HG03139 (cell line): ENCODE data around the gene VSIG10L2.

Experiments used
- ATAC-seq: cut with Tn5 transposase; IDR thresholded peaks from one replicate; pipeline ENCODE4 v1.9.1; 2021; ENCODE audit not compliant: unreplicated experiment

Gene VSIG10L2

DNA sequence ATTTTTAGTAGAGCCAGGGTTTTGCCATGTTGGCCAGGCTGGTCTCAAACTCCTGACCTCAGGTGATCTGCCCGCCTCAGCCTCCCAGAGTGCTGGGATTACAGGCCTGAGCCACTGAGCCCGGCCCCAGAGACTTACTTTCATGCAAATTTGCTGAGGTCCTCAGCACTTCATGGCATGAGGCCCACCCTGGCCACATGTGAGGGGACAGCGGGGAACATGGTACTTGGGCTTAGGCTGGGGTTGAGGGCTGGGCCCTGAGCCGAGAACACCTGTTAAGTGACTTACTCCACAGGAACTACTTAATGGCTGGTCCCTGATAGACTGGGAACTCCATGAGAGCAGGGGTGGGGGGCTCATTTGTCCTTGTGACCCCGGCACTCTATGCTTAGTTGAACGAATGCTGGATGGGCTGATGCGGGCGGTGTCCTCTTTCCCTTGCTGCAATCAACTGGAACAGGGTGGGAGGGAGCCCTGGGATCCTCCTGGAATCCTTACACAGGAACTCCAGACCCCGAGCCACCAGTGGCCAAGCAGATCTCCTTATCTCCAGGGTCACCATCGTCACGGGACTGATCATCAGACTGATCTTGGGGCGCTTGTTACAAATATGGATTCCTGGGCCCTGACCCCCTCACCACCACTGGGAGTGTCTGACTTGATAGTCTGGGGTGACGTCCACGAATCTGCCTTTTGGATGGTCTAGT lies 1.0 kb downstream of the VSIG10L2 start:
- ATAC-seq: no peak

DNA sequence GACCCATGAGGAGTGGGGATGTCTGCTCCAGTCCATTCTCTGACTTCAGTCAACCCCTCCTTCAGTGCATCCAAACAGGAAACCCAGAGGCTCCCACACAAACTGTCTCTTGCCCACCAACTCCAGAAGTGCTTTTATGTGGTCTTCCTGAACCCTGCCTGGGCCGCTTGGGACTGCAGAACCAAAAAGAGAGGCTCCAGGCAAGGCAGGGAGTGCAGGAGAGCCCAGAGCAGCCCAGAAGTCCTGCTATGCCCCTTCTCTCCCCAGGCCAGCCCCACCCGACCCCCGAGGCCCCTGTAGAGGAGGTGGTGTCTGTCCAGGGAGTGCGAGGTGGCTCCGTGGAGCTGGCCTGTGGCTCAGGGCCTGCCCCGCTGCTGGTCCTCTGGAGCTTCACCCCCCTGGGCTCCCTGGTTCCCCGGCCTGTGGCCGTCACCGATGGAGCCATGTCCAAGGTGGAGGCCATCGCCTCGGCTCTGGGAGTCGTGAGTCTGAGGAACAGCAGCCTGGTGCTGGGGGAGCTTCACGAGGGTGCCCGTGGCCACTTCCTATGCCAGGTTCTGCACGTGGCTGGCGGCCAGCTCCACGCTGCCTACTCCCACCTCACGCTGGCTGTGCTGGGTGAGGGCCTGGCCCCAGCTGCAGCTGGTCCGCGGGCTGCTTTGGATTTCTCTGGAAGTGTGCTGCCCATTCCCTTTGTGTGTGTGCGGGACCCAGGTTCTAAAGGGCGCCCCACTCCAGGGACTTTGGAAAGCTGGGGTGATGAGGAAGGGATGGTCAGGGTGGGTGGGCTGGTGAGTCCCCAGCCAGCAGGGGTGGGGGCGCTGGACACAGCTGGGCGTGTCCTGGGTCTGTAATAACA lies 1.8 kb downstream of the VSIG10L2 start:
- no peak for ATAC-seq

DNA sequence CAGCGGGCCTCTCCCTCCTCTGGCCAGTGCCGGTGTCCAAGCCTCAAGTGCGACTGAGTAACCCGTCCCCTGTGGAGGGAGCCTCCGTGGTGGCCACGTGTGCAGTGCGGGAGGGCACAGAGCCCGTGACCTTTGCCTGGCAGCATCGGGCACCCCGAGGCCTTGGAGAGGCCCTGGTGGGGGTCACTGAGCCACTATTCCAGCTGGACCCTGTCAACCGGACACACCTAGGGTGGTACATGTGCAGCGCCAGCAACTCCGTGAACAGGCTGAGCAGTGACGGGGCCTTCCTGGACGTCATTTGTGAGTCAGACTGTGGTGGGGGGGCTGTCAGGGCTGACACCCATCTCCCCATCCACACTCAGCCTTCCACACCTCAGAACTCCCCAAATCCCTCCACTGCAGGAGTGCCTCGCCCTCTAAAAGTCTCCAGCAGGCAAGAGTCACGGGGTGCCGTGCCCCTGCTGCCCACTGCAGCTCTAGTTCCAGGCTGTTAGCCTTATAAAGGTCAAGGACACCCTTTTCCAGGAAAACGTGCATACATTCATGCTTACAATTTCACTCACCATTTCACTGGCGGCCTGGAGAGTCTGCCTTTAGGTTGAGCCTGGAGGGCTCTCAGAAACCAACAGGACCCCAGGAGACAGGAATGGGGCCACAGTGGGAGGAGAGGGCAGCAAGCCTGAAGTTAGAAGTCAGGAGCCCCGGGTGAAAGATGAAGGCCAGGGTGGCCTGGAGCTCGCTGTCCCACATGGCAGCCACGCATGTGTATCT lies 2.6 kb downstream of the VSIG10L2 start:
- ATAC-seq: no peak

DNA sequence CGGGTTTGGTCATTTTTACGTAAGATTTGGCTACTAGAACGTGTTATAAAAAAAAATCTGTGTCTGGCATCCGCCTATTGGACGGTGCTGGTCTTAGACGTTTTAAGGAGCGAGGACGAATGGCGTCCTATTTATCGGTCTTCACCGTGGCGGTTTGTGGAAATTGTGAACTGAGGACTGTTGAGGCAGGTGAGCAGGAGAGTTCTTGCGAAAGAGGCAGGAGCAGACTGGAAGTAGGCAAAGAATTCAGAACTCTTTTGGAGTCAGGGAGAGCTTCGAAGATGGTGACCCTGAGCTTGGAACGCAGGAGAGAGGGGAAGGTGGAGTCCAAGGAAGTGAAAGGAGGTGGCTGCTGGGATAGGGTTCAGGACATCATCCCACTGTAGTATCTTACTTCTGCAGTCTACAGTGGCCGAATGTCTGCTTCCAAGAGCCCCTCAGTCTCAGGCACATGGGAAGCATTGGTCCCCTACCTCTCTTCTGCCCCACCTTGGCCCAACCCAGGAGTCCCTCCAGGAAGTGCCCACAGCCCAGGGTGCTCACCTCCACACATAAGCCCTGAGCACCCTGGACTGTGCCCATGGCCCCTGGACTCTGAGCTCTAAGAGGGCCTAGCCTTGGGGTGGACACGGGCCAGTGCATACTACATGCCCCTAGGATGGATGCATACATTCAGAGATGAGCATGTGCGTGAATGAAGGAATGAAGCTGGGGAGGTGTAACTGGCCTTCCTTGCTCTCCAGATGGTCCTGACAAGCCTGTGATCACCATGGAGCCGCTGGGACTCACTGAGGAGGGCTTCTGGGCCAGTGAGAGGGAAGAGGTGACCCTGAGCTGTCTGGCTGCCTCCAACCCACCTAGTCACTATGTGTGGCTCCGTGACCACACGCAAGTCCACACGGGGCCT lies 3.7 kb downstream of the VSIG10L2 start:
- ATAC-seq: no peak

DNA sequence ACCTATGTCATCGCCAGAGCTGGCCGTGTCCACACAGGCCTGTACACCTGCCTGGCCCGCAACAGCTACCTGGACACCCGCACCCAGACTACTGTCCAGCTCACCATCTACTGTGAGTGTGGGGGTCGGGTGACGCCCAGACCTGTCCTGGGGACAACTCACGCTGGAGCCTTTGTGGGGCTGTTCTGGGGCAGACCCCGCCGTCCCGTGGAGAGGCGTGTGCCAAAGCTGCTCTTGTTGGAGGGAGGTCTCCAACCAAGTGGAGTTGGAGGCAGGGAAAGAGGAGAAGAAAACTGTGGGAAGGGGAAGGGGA lies 4.3 kb downstream of the VSIG10L2 start:
- no peak for ATAC-seq

DNA sequence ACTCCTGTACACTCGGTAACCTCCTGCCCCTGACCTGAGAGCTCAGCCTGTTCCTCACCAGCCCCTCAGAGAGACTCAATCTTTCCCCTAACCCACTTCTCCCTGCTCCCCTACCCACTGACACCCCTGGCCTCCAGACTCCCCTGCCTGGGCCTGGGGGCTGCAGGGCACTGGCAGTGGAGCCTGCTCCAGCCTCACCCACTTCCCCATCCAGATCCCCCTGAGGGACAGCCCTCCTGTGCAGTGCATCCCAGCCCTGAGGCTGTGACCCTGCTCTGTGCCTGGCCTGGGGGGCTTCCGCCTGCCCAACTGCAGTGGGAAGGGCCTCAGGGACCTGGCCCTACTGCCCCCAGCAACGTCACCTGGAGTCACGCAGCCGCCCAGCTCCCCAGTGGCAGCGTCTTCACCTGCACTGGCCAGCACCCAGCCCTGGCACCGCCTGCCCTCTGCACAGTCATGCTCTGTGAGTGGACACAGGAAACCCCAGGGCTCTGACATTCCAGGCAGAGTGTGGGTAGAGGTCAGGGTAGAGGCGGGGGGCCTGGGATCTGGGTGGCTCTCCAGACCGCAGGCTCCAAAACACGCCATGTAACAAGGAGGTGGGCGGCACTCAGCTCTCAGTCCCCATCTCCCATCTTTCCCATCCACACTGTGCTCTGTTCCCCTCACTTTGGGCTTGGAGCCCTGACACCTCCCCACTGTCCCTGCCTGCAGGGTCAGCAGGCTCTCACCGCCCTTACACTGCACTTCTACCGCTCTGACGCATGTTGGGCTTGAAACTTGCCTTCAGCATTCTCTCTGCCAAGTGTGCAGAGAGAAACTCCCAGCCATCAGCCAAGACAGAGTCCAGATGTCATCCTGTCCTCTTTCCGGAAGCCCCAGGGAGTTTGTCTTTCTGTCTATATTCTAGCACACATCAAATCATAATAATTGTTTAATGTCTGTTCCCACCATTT lies 5.1 kb downstream of the VSIG10L2 start:
- ATAC-seq: no peak

DNA sequence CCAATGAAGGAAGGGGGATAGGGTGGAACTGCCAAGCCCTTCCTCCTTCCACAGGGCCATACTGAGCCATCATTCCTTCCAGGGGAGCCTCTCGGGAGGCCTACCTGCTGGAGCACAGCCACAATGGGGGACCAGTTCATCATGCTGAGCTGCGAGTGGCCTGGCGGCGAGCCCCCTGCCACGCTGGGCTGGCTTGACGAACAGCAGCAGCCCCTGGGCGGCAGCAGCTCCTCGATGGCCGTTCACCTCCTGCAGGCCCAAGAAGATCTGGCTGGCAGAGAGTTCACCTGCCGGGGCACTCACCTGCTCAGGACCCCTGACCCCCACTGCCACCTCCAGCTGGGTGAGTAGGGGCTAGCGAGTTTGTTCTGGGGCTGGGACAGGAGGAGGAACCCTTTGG lies 5.9 kb downstream of the VSIG10L2 start:
- no peak for ATAC-seq

DNA sequence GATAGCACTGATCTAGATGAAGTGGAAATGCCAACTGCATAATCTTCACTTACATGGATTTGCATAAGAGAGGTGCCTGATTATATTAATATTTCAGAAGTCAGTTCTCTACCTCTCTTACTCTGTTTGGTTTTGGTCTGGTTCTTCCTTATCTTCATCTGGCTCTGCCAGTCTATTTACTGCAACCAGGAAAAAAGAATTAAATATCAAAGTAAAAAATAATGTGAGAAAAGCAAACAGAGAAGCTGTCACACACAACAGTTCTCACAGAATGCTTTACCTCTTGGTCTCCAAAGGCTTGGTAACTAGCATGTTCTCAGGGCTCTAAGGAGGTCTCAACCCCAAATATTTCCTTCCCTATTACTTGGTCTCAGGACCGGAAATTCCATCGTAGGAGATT lies 6.7 kb downstream of the VSIG10L2 start:
- ATAC-seq: no peak

DNA sequence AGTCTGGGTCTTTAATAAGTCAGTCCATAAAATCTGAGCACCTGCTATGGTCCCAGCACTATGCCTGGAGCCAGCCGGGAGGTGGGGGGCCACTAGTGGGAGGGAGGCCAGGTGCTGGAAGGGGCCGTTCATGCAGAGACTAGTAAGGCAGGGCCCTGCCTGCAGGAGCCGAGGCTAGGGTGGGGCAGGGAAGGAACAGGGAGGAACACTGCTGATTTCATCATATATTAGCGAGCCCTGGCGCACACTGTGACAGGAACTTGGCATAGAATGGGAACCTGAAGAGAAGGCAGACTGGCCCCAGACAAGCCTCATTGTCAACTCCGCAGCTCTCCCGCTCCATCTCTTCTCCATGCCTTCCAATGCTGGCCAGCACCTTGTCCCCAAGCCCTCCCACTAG lies 7.1 kb downstream of the VSIG10L2 start:
- no peak for ATAC-seq

DNA sequence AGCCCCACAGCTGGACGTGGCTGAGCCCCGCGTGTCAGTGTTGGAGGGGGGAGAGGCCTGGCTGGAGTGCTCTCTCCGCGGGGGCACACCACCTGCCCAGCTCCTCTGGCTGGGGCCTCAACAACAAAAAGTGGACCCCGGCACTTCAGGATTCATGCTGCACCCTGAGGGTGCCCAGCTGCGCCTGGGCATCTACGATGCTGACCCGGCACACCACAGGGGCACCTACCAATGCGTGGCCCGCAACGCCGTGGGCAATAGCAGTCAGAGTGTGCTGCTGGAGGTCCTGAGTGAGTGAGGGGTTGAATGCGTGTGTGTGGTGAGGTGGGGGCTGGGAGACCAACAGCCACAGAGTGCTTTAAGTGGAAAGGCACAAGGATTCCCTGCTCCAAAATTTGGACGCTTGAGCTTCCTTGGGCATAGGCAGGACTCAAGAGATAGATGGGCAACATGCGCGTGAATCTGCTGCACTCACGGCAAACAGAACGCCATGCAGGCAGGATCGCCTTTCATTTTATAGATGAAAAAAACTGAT lies 7.6 kb downstream of the VSIG10L2 start:
- ATAC-seq: no peak

DNA sequence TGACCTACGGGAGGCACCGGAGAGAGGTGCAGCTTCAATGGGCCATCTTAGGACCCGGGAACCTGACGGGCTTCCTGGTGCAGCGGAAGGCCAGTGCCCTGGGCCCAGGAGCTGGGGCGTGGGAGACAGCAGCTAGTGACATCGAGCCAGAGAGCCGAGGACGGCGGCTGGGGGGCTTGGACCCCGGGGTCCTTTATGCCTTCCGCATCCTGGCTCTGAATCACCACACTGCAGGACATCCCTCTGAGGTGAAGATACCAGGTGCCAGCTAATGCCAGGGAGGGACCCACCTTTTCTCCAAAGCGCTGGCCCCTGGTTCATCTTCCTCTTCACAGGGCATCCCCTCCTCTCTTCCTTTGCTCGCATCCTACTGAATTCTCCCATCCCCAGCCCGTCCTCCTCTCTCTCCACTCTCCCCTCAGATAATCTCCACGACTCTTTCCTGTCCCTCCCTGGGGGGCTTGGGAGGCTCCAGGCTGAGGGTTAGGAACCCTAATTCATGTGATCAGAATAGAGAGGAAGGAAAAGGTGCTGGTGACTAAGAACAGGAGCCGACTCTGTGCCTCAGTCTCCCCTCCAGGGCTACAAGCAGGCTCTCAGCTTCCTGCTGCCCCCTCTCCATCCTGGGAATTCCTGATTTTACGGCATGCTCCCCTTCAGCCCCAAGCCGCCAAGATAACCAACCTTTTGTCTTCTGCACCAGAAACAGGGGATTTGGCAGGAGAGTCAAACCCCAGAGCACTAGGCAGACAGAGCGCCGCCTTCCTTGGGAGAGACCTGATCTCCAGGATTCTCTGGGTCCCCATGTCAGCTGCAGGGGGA lies 8.5 kb downstream of the VSIG10L2 start:
- ATAC-seq: no peak

DNA sequence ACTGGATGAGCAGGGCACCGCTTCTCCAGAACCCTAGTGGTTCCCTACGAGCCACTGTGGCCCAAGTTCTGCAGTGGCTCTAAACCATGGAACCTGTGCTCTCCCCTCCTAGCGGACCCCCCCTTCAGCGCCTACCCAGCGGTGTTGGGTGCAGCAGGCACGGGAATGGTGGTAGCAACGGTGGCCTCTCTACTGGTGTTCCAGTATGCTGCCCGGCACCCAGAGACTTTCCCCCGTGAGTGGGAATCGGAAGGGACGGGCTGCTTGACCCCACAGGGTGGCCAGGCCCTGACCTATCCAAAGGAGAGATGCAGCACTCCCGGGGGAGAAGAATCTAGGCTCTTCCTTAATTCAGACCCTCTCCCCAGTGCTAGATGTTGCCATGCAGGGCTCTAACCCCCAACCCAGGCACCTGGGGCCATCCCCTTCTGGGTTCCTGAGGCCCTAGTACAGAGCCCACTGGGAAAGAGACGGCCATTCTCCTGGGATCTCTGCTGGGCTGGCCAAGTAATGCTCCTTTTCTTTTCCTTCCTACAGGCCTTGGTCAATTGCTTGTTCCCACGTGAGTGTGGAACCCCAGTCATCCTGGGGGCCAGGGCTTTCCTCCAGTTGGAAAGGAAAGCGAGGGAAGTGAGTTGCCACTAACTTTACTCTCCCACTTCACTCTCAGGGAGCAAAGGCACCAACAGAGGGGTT lies 9.2 kb downstream of the VSIG10L2 start:
- no peak for ATAC-seq

DNA sequence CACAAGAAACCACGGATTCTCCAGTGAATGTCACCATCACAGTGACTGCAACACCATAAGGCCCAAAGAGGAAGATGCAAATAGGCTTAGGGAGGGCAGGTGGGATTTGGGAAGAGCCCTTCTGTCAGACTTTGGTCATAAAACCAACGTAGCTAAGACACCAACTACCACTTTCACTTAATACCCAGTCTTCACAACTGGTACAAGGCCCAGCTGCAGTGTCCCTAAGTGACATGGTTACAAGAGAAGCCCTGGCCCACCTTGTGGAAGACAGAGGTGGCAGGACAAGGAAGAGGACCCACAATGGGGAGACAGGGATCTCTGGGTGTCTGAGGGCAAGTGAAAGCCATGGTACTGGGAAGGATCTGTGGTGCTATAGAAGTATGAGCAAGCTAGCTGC lies 10.0 kb downstream of the VSIG10L2 start:
- ATAC-seq: no peak

DNA sequence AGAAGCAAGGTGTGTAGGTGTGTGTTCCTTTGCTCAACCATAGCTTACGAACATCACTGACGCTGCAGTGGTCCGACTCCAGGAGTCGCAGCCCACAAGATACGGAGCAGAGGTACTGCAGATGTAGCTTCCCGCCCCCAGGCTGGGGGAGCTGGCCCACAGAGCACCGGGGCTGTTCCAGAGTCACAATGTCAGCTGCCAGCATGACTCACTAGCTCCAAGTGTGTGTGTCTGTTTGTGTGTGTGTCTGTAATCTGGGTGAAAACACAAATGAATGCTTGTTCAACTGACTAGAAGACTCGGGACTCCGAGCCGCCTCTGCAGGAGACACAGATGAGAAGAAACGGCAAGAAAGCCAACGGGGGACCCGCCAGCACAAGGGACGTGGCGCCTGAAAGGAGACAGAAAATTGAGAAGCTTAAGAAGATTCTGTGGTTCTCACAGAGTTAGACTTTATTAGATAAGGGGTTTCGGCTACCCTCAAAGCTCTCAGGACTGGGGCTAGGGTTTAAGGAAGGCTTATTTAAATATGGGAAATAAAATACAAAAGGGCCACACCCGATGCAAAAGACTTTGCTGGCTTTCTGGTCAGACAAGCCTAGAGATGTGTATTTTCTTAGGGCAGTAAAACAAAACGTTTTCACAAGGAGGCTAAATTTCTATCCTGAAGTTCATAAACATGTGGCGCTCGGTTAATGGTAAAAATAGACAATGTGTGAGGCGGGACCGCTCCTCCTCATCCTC lies 10.7 kb downstream of the VSIG10L2 start:
- ATAC-seq: no peak

DNA sequence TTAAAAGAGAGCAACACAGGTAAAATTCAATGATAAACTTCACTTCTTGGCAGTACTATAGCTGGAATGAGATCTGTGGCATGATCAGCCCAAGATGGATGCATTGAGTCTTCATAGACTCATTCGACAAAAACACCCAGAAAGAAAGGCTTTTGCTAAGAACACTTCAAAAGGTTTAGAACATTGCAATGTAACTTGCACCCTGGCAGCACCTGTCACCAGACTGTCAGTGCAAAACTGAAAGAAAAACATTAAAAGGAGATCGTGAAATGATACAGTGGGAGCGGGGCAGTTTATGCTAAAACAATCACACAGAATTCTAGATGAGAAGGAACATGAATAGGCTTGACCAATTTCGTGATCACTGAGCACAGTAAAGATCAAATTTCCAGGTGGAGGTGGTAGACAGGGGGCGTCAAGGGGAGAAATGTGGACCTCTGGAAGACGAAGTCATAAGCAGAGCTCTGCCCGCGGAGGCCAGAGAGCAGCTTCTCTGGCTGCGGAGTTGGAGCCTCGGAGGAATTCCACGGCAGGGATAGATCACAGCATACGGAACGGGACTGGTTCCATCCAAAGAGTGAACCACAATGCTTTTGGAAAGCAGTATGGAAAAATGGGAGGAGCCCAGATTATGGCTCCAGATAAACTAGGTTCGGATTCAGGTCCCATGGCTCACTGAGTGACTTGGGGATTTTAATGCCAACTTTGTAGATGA lies 11.9 kb downstream of the VSIG10L2 start:
- ATAC-seq: no peak

DNA sequence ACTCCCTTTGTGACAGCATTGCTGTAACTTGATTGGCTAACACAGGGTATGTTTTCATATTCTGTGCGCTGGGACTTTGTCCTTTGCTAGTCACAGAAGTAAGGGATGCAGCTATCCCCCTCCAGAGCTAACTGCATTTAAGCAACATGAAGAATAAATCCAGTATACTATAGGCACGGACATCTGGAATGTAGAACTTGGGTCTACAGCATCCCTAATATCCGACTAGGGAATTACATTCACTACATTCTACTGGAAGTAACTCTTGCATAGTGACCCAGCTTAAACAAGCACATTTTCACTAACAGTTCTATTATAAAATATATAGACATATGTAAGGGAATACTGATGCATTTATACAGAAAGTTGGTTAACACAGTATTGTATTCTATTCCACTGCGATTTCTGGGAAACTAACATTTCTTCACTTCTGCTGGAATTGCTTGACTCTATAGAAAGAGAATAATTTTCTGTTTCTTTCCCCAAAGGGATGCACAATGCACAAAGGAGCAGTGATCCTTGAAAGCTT lies 13.1 kb downstream of the VSIG10L2 start:
- no peak for ATAC-seq
